ENCODE data around the gene RHBG.

DNA sequence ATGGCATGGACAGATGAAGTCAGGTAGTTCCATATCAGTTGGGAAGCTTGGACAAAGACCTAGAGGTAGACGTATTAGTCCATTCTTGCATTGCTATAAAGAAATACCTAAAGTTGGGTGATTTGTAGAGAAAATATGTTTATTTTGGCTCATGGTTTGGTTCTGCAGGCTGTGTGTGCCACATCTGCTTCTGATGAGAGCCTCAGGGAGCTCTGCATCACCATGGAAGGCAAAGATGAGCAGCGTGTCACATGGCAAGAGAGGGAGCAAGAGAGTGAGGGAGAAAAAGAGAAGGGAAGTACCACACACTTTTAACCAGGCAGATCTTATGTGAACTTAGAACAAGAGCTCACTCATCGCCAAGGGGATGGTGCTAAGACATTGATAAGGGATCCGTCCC is 21.7 kb upstream of the RHBG start:
- TF ChIP-seq CTCF (conservative IDR thresholded peaks at IDR 0.05; ENCODE audit: low read depth in 2 of 2) (no peak), POLR2AphosphoS5 (IDR thresholded peaks at IDR 0.05; ENCODE audit: low read depth) (no peak), EZH2 (IDR thresholded peaks at IDR 0.05; ENCODE audit: low read depth, unreplicated experiment) (no peak), CREB1 (CRISPR knock-in tag; IDR thresholded peaks at IDR 0.05; ENCODE audit: low read depth) (no peak), REST (IDR thresholded peaks at IDR 0.05; ENCODE audit: unreplicated experiment) (no peak), NANOG (IDR thresholded peaks at IDR 0.05; ENCODE audit: borderline replicate concordance) (no peak), JUNB (IDR thresholded peaks at IDR 0.05; ENCODE audit: unreplicated experiment) (no peak)
- TF ChIP-seq, protein P1, sequence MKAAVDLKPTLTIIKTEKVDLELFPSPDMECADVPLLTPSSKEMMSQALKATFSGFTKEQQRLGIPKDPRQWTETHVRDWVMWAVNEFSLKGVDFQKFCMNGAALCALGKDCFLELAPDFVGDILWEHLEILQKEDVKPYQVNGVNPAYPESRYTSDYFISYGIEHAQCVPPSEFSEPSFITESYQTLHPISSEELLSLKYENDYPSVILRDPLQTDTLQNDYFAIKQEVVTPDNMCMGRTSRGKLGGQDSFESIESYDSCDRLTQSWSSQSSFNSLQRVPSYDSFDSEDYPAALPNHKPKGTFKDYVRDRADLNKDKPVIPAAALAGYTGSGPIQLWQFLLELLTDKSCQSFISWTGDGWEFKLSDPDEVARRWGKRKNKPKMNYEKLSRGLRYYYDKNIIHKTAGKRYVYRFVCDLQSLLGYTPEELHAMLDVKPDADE (IDR thresholded peaks at IDR 0.05), result no peak

Data from GM23338 (cell line).